Naive thymus-derived CD8-positive, alpha-beta T cell (primary cell): Measurements from ENCODE around the gene KCNC1. TPM values are rescaled to one million over a fixed set of nuclear protein-coding genes. Genes with fewer than 3 reads are reported as not detected.

Source experiments
- ATAC-seq, 2 donors: fragments of 150-1000 bp; cut with Tn5 transposase in 1 of 2; sonication (Bioruptor Pico), chemical (Tn5 transposase) in 1 of 2; 1 replicate in 1 of 2; 2 replicates in 1 of 2; pipeline ENCODE4 v1.10.0; 2021; ENCODE audit warnings: mild to moderate bottlenecking in 2 of 2, moderate library complexity in 2 of 2
- POLR2A ChIA-PET: fragments of 350-600 bp; sonication (Branson Sonifier 250); formaldehyde crosslinking; loops from one replicate; lab custom pipeline; 2021; ENCODE audit warnings: antibody characterized with exemption; lab: Charles Lee
- DNase-seq, 10 donors: peaks; one replicate each; pipeline versions ENCODE4 v3.0.0 to v3.0.0-alpha.2; 2020 to 2022
- H3K27ac Mint-ChIP-seq, 10 donors: one replicate each; pipeline ENCODE4 v1.8.0; 2020 to 2022; ENCODE audit warnings: mild to moderate bottlenecking in 10 of 10, mixed read lengths in 10 of 10, moderate library complexity in 4 of 10, inconsistent platforms in 1 of 10
- H3K27me3 Mint-ChIP-seq, 5 donors: one replicate each; pipeline ENCODE4 v1.8.0; 2021 to 2022; ENCODE audit warnings: mixed read lengths in 5 of 5
- H3K36me3 Mint-ChIP-seq, 3 donors: one replicate each; pipeline ENCODE4 v1.8.0; 2020 to 2022; ENCODE audit warnings: mixed read lengths in 3 of 3, mild to moderate bottlenecking in 2 of 3, inconsistent platforms in 1 of 3
- H3K4me1 Mint-ChIP-seq, 4 donors: one replicate each; pipeline ENCODE4 v1.8.0; 2021 to 2022; ENCODE audit warnings: mixed read lengths in 4 of 4
- H3K4me3 Mint-ChIP-seq, 10 donors: one replicate each; pipeline ENCODE4 v1.8.0; 2020 to 2022; ENCODE audit warnings: mild to moderate bottlenecking in 10 of 10, mixed read lengths in 10 of 10, moderate library complexity in 6 of 10, inconsistent platforms in 1 of 10
- H3K9me3 Mint-ChIP-seq, 9 donors: one replicate each; pipeline ENCODE4 v1.8.0; 2020 to 2022; ENCODE audit warnings: mixed read lengths in 9 of 9, mild to moderate bottlenecking in 3 of 9, inconsistent platforms in 1 of 9, moderate library complexity in 1 of 9
- polyA plus RNA-seq, 3 donors: library from polyadenylated mRNA; unstranded; fragments of 300-500 nt; fragmentation: Illumina TruSeq; gene quantifications; one replicate each; pipeline ENCODE4 v1.2.3, GENCODE V29; 2021
- total RNA-seq, 8 experiments: library from RNA in 2 of 8; stranded (reverse) in 2 of 8; gene quantifications; one replicate each; pipeline ENCODE4 v1.2.3 and lab custom pipeline; 2021 to 2026

Gene KCNC1
- total and polyA plus RNA-seq, 5 experiments from 2014 or later: 0.60 TPM; not detected in 4

GRCh38 chr11:17768547-17768946, 34.0 kb downstream of the KCNC1 start:
- Mint-ChIP-seq H3K4me1 (no peaks in the 10 kb centered on the region), H3K27me3 (peaks cover 0 to 9% (median 2%) of the 10 kb centered on the region in 5 donors), H3K9me3 (no peaks in the 10 kb centered on the region), H3K27ac (no peak overlapping the region), H3K36me3 (no peaks in the 10 kb centered on the region), H3K4me3 (no peak overlapping the region)
- POLR2A ChIA-PET: interaction anchor here (0.7 kb wide), 1 partner anchor 1837 kb away, joined by 3 read pairs; no protein-coding TSS in a partner anchor
- peak in 1 of 10 donors; percentile 44 for DNase-seq
- no peak for ATAC-seq

DNA sequence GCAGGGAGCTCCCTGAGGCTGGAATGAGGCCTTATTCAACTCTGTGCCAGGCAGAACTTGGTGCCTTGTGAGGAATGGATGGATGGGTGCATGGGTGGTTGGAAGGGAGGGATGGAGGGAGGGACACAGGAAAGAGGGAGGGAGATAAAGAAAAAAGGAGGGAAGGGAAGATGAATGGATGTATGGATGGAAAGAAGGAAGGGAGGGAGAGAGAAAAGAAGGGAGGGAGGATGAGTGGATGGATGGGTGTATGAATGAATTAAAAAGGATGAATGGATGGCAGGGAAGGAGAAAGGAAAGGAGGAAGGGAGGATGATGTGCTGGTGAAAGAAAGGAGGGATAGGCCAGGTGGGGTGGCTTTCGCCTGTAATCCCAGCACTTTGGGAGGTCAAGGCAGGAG, 34.6 kb downstream of the KCNC1 start:
- POLR2A ChIA-PET: no interaction called here
- Mint-ChIP-seq H3K4me3 (no peak overlapping the region), H3K36me3 (no peaks in the 10 kb centered on the region), H3K27ac (no peak overlapping the region), H3K9me3 (no peaks in the 10 kb centered on the region), H3K27me3 (peaks cover 0 to 5% (median 0%) of the 10 kb centered on the region in 5 donors), H3K4me1 (no peaks in the 10 kb centered on the region)
- DNase-seq (peak in 1 of 10 donors; percentile 30), ATAC-seq (no peak)

GRCh38 chr11:17770048-17770652, 35.6 kb downstream of the KCNC1 start:
- Mint-ChIP-seq H3K27me3 (peaks cover 0 to 3% (median 0%) of the 10 kb centered on the region in 5 donors), H3K4me1 (no peaks in the 10 kb centered on the region), H3K36me3 (no peaks in the 10 kb centered on the region), H3K27ac (no peak overlapping the region), H3K9me3 (no peaks in the 10 kb centered on the region), H3K4me3 (no peak overlapping the region)
- ATAC-seq (no peak), DNase-seq (peak in 1 of 10 donors; percentile 46)
- POLR2A ChIA-PET: no interaction called here

- POLR2A ChIA-PET: no interaction called here
- Mint-ChIP-seq H3K9me3 (peaks cover 0 to 1% (median 0%) of the 10 kb centered on the region in 9 donors), H3K36me3 (no peaks in the 10 kb centered on the region), H3K27ac (peak overlapping the region in 1 of 10 donors; percentile 42), H3K4me3 (no peak overlapping the region), H3K27me3 (peaks cover 0 to 3% (median 0%) of the 10 kb centered on the region in 5 donors), H3K4me1 (no peaks in the 10 kb centered on the region)
- DNase-seq: no peak
- ATAC-seq: no peak
These were observed 36.3 kb downstream of the KCNC1 start for GRCh38 chr11:17770917-17771316.

GRCh38 chr11:17771415-17771814, 36.8 kb downstream of the KCNC1 start:
- DNase-seq (peak in 1 of 10 donors; percentile 13), ATAC-seq (no peak)
- POLR2A ChIA-PET: no interaction called here
- peaks cover 0 to 2% (median 0%) of the 10 kb centered on the region in 9 donors for H3K9me3 Mint-ChIP-seq
- peaks cover 0 to 3% (median 0%) of the 10 kb centered on the region in 5 donors for H3K27me3 Mint-ChIP-seq
- H3K4me1 Mint-ChIP-seq: no peaks in the 10 kb centered on the region
- H3K4me3 Mint-ChIP-seq: no peak overlapping the region
- H3K36me3 Mint-ChIP-seq: no peaks in the 10 kb centered on the region
- no peak overlapping the region for H3K27ac Mint-ChIP-seq

DNA sequence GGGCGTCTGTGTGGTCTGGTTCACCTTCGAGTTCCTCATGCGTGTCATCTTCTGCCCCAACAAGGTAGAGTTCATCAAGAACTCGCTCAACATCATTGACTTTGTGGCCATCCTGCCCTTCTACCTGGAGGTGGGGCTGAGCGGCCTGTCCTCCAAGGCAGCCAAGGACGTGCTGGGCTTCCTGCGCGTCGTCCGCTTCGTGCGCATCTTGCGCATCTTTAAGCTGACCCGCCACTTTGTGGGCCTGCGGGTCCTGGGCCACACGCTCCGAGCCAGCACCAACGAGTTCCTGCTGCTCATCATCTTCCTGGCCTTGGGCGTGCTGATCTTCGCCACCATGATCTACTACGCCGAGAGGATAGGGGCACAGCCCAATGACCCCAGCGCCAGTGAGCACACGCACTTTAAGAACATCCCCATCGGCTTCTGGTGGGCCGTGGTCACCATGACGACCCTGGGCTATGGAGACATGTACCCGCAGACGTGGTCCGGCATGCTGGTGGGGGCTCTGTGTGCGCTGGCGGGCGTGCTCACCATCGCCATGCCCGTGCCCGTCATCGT, 37.3 kb downstream of the KCNC1 start:
- POLR2A ChIA-PET: no interaction called here
- no peaks in the 10 kb centered on the region for H3K36me3 Mint-ChIP-seq
- peak in 1 of 10 donors; percentile 58 for DNase-seq

DNA sequence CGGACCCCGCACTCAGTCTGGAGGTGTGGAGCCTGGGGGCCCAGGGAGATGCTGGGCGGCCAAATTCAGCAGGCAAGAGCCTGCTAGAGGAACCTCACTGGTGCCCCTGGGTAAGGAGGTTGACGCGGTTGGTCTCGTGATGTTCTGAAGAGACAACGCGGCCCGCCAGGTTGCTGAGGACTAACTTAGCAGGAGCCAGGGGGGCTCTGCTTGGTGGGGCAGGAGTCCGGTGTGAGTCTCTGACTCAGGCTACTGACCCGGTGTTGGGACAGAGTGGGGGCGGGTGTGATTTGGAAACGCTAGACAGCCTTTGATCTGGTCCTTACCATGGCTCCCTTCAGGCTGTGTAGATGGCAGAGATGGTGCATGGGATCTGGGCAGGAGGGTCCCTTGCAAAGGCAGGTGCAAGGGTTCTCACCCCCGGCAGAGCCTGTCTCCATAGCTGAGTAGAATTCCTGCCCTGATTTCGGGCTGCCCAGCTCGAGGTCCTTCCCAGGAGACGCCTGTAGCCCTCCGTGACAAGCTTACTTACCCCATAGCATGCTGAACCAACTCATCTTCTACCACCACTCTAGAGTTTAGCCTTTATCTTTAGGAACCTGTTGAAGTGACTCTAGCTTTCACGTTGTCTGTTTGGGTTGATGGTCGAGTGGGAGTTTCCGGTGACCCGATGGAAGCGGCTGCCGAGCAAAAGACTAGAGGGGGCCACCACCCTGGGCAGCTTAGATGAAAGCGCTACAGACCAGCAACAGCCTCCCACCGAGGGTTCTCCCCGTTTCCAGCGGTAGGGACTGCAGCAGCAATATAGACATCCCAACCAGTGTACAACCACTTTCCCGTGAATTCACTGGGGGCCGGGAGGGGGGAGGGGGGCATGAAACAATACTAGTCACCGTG, 38.4 kb downstream of the KCNC1 start:
- no peak overlapping the region for H3K4me3 Mint-ChIP-seq
- peaks cover 0 to 3% (median 0%) of the 10 kb centered on the region in 5 donors for H3K27me3 Mint-ChIP-seq
- peaks cover 0 to 2% (median 0%) of the 10 kb centered on the region in 9 donors for H3K9me3 Mint-ChIP-seq
- no peaks in the 10 kb centered on the region for H3K36me3 Mint-ChIP-seq
- ATAC-seq (no peak), DNase-seq (peak in 1 of 10 donors; percentile 50)
- H3K27ac Mint-ChIP-seq: no peak overlapping the region
- H3K4me1 Mint-ChIP-seq: no peaks in the 10 kb centered on the region
- POLR2A ChIA-PET: no interaction called here

More for the DNA sequence above, 37.3 kb downstream of the KCNC1 start:
- ATAC-seq: no peak
- Mint-ChIP-seq H3K9me3 (peaks cover 0 to 2% (median 0%) of the 10 kb centered on the region in 9 donors), H3K27me3 (peaks cover 0 to 3% (median 0%) of the 10 kb centered on the region in 5 donors), H3K27ac (no peak overlapping the region), H3K4me3 (no peak overlapping the region), H3K4me1 (no peaks in the 10 kb centered on the region)

DNA sequence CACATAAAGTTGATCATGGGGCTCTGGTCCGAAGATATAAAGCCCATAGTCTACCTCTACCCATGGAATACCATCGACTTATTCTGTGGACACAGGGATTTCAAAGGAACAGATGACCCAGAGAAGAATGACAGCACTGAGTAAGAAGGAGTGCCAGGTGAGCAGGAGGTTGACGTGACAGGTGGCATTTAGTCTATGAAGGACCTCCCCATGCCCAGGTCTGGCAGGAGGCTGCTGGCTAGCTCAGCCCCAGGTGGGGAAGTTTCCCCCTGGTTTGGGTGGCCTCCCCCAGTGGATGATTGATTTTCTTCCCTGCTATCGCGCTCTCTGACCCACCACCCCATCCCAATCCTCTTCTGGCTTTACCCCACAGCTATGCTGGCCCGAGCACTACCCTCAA, 39.1 kb downstream of the KCNC1 start:
- no peak for DNase-seq
- peaks cover 0 to 3% (median 0%) of the 10 kb centered on the region in 5 donors for H3K27me3 Mint-ChIP-seq
- no peak for ATAC-seq
- no peaks in the 10 kb centered on the region for H3K4me1 Mint-ChIP-seq
- H3K4me3 Mint-ChIP-seq: no peak overlapping the region
- POLR2A ChIA-PET: no interaction called here
- no peaks in the 10 kb centered on the region for H3K36me3 Mint-ChIP-seq
- H3K9me3 Mint-ChIP-seq: peaks cover 0 to 2% (median 0%) of the 10 kb centered on the region in 9 donors
- H3K27ac Mint-ChIP-seq: no peak overlapping the region

DNA sequence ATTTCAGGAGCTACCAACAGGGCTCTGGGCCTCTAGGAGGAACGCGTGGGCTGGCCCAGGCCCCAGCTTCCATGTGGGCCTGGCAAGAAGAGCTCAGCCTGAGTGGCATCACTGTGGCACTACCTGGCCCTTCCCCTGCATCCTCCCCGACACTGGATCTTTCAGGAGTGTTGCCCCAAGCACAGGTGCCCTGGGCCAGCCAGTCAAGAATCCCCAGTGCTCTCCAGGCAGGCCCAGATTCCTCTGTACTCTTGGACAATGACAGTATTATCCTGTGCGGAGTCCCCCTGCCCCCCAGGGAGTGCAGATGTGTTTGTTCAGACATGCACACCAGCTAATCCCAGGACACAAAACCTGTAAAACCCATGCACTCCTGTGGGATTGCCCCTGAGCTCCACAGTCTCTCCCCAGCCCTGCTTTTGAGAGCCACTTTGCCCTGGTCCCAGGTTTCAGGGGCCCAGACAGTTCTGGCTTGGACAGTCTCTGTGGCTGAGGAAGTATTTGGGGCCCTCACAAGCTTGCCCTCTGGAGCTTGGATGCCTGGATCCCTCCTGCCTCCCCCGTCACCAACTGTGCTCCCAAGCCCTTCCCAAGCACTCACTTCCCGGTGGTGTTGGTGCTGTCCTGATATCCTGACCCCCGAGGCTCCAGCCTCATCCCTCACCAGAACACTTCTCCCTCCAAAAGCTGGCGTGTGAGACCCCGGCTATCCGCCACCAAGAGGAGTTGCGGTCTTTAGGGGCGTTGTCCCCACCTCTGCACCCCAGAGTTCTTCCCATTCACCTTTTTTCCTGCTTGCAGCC, 39.9 kb downstream of the KCNC1 start:
- no peak overlapping the region for H3K4me3 Mint-ChIP-seq
- ATAC-seq: no peak
- no peaks in the 10 kb centered on the region for H3K4me1 Mint-ChIP-seq
- no peak overlapping the region for H3K27ac Mint-ChIP-seq
- DNase-seq: peak in 1 of 10 donors; percentile 60
- peaks cover 0 to 2% (median 0%) of the 10 kb centered on the region in 9 donors for H3K9me3 Mint-ChIP-seq
- H3K27me3 Mint-ChIP-seq: peaks cover 0 to under 1% (median 0%) of the 10 kb centered on the region in 5 donors
- H3K36me3 Mint-ChIP-seq: no peaks in the 10 kb centered on the region
- POLR2A ChIA-PET: no interaction called here

DNA sequence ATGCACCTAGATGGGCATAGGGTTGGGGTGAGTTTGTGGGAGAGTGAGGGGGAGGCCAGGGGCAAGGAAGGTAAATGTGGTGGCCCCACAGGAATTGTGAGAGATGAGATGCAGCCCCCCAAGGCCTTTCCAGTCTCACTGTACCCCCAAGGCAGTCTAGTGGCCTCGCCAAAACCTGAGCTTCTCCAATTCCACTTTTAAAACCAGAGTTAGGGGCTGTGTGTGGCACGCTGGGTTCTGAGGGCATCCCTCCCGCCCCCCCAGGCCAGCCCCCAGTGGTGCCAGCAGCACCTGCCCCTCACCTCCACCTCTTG, 40.4 kb downstream of the KCNC1 start:
- no peaks in the 10 kb centered on the region for H3K36me3 Mint-ChIP-seq
- no peak for ATAC-seq
- DNase-seq: no peak
- no peaks in the 10 kb centered on the region for H3K4me1 Mint-ChIP-seq
- peaks cover 0 to 2% (median 0%) of the 10 kb centered on the region in 9 donors for H3K9me3 Mint-ChIP-seq
- POLR2A ChIA-PET: no interaction called here
- H3K27me3 Mint-ChIP-seq: no peaks in the 10 kb centered on the region
- no peak overlapping the region for H3K4me3 Mint-ChIP-seq
- H3K27ac Mint-ChIP-seq: no peak overlapping the region

DNA sequence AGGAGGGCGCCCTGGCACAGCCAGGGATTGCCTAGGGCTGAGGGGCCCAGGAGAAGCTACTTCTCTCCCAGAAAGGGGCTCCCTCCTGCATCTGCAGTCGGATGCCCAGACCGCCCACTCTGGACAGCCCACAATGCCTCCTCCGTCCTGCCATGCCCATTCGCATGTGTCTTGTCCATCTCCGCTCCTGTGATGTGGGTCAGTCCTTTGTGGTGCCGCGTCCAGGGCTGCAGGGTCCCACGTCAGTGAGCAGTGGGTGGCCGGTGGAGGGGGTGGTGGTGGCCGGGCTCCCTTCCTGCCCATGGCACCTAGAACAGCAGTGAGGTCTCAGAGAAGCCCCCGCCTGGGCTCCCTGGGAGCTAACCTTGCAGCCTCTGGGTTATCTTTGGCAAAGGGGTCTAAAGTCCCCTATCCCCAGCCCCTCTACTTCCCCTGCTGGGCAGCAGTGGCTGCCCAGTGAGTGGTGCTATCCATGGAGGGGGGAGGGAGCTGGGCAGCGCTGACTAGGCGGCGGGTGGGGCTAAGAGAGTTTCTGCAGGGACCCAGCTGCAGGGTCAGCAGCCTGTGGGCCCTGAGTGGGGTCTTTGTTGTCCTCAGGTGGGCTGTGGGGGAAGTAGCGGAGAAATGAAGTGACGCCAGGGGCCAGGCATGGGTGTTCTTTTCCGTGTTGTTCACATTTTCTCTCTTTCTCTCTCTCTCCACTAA, 41.1 kb downstream of the KCNC1 start:
- Mint-ChIP-seq H3K4me1 (no peaks in the 10 kb centered on the region), H3K27me3 (no peaks in the 10 kb centered on the region), H3K4me3 (no peak overlapping the region), H3K27ac (no peak overlapping the region), H3K36me3 (no peaks in the 10 kb centered on the region), H3K9me3 (peaks cover 0 to 2% (median 0%) of the 10 kb centered on the region in 9 donors)
- ATAC-seq: no peak
- POLR2A ChIA-PET: no interaction called here
- peak in 1 of 10 donors; percentile 22 for DNase-seq
